HG03097 (cell line): ENCODE results near the gene SEMA5A.

Experiments used
- ATAC-seq: cut with Tn5 transposase; IDR thresholded peaks from one replicate; pipeline ENCODE4 v1.9.1; 2021; ENCODE audit not compliant: unreplicated experiment, low FRiP score

SEMA5A gene

DNA sequence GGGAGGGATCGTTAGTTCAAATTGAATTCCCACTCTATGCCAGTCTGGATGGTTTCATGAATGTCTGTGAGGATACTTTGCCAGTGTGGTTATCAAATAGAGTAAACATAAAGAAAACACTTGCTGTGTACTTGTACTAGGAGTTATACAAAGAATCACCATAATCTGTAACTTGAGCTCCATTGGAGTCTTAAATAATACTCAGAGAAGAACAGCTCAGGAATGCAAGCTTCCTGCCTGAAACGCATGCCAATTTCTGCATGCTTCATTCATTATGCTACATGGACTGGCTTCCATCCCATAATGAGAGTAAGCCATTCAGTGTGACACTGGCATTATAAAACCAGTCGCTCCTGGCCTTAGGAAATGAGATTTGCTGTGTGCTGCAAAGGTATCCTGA, 351.4 kb downstream of the SEMA5A start:
- no peak for ATAC-seq

DNA sequence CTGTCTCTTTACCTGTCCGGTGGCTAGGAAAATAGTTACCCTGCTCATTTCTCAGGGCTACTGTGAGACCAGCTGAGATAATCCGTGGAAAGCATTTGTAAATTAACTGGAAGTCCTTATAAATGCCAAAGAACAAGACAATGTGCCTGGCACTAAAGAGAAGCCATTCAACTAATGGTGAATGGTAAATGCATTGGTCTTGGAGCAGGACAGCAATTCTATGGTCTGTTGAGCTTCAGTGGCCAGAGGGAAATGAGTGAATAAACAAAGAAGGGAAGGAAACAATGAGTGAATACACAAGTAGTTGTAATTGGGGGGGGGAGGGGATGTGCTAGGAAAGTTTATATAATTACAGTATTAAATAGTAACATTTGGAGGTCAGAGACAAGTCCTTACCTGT, 353.6 kb downstream of the SEMA5A start:
- no peak for ATAC-seq

DNA sequence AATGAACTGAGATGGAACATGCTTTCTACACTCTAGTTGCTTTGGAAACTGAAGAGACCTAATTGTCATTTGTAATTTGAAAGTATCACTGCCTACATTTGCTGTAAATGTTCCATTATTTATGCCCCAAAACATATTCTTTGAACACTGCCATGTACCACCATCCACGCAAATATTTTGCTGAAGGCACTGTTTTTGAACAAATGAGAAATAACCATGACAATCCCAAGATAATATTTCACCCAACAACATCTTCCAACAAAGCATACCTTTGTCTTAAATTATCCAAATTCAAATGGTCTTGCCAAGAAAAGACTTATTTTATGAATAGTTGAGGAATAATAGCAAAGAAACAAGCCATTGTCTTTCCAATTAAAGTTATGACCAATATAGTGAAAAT, 356.2 kb downstream of the SEMA5A start:
- no peak for ATAC-seq

DNA sequence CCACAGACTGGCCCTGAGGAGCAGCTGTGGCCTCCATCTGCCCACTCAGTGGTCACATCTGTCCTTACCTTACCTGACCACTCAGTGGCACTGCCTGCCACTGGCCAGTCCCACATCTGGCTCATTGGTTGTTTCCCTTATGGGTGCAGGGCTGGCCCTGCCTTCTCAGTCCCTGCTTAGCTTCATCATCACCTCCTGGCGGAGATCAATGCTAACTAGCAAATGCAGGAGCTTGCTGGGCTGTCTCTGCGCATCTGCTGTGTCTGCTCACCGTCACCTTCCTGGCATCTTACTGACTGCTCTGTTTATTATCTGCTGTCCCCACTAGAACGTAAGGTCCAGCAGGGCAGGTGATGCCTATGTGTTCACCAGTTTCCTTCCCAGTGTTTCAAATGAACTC, 356.9 kb downstream of the SEMA5A start:
- no peak for ATAC-seq

DNA sequence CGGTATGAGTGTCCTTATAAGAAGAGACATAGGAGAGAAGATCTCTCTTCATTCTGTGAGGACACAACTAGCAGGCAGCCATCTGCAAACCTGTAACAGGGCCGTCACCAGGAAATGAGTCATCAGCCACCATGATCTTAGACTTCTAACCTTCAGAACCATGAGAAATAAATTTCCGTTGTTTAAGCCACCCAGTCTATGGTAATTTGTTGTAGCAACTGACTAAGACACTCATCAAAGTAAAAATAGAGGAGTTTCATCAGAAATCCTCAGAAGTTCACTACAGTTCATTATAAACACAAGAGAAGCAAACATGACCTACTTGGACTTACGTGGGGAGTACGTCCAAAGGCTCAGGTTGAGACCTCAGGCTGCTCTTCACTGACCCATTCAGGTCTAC, 357.7 kb downstream of the SEMA5A start:
- no peak for ATAC-seq

DNA sequence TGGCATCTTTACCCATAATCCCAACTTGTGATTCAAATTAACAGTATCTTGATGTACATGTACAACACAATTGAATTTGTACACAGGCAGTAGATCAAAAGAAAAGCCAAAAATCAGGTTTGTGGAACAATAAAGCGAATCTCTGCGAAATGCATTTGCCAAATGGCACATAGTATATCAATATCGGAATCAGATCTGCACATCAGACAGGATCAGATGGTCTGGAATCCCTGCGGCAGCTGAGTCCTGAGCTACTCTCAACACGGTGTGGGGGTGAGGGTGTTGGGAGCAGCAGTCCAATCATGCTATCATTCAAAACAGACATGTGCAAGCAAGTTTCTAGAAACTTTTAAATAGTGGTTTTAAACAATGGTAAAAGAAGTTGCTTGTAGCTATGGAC, 358.3 kb downstream of the SEMA5A start:
- ATAC-seq: no peak

DNA sequence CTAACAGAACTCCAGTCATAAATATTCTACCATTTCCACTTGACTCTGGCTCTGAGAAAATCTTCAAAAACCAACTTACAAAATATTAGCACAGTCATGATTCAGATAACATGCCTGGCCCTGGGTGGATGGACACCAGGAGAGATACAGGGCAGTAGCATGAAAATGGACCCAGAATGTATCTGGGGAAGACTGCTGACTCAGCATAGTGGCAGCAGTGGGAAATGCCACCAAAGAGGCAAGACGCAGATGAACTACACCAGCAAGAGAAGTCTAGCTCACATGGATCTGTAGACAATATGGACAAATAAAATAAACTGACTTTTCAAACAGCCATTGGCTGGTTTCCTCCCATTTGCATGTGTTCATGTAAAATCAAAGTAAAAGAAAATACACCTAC, 359.8 kb downstream of the SEMA5A start:
- no peak for ATAC-seq

DNA sequence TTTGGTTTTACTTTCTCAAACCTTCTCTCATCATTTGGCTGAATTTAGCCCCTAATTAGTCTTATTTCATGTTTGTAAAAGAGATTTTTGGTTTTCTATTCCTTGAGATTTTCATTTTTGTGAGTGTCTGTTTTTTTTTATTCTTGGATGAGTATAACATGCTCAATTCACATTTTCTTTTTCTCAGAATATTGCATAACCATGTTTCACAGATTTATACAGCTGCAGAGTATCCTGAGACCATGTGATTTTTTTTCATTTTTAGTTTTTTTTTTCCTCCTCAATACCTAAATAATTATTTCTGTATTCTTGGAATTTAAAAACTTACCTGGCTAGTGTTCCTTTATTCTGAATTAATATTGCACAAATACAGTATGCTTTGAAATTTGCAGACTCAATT, 361.9 kb downstream of the SEMA5A start:
- no peak for ATAC-seq

DNA sequence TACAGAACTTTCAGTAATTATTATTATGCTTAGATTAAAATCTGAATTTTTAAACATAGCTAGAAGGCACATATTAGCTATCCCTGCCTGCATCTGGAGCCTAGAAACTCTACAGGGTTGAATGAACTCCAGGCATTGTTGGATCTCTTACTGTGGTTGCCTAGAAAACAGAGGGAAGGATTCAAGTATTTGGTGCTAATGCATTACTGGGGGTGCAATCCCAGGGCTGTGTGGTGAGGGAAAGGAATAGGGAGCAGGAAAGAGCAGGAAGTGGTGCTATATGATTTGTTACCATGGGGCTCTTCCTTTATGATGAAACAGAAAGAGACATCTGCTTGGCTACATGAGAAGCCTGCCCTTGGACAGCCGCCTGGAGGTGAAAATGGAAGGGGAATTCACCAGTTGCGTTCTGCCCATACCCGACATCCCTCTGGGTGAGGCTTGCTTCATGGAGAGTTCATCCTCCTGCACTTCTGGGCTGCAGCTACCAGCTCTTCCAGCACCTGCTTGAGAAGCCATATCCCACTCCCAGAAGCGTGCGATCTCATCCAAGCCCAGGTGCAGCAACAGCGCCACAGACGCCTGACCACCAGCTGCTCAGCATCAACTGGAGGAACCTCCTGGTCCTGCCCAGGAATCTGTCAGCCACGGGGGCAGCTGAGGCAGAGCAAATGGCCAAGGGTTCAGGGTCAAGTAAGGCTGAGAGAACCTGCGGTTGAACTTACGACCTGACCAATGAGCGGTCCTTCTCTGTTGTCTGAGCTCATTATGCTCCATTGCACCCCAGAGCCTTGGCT, 362.8 kb downstream of the SEMA5A start:
- no peak for ATAC-seq

DNA sequence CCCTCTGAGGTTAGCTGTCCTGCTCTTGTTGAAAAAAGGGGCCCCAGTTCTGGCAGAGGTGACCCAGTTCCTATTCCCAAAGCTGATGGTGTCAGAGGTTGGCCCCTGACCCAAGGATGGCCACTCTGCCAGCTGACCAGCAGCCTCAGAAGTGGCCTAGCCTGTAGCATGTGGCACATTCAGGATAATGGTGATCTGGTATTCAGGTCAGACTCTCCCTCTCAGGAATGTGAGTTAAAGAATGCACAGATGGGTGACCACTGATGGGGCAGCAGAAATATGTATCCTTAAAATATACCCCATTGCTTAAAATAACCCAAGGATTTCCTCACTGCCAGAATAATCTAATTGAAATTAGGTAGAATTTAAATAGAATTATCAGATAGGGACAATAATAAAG, 369.2 kb downstream of the SEMA5A start:
- no peak for ATAC-seq

DNA sequence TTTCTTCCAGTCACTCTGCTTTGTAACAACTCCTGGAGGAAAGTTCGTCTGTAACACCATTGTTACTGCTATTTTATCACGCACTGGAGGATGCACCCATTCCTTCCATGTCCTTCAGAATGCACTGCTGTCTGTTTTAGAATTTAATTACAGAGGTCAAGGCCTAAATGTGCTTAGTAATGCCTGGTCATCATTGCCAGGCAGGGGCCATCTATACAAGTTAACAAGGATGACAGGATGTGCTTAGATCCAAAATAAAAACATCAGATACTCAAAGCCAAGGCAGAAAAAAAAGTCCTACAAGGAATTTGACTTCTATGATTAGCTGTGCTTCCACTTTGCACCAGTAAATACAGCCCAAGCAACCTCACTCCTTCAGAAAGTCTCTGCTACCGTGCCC, 371.4 kb downstream of the SEMA5A start:
- ATAC-seq: no peak

DNA sequence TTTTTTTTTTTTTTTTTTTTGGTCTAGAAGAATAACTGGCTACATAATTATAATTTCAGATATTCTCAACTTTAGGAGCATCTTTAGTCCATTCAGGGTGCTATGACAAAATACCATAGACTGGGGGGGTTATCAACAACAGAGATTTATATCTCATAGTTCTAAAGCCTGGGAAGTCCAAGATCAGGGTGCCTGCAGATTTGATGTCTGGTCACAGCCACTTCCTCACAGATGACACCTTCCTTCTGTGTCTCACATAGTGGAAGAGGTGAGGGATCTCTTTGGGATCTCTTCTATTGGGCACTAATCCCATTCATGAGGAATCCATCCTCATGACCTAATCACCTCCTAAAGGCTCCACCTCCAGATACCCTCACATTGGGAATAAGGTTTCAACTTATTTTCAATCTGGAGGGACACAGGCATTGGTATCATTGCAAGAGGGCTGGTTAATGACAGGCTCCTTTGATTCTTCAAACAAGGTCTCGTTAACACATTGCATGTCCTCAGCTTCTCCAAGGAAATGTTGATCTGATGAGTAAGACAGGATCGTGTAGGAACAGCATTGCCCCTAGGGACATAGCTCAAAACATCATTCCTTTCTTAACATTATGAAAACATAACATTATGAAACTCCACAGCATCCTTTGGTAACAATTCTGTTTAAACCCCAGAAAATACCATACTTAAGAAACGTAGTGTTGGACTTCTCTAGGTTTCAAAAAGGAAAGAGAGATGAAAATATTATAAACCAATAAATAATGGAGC, 372.4 kb downstream of the SEMA5A start:
- ATAC-seq: no peak

DNA sequence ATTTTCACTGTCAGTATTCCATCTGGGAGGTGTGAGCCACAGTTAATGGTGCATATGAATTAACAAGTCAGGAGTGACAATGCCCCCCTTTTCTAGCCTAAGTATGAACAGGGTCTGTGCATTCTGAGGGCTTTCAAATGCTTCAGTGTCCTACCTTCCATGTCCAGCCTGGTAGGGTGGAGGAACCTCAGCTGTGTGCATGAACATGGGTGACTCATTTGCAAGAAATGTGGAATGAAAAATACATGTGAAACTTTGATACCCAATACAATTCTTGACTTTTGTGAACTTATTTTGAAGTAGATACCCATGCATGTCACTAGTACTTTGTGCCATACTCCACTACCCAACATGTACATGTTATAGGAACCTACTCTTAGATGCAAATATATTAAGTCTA, 375.8 kb downstream of the SEMA5A start:
- no peak for ATAC-seq

DNA sequence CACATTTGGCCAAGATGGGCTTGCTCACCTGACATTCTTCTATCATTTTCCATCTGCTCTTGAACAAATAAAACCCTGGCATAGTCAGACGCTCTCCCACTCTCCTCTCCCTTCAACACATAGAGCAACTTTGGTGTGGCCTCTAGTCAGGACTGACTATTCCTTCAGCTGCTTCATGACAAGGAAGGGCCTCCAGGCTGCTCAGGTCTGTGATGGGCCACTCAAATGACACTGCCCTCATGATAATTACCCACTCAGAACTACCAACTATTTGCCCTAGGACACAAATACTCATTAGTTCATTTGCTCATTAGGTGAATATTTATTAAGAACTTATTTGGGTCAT, 376.3 kb downstream of the SEMA5A start:
- ATAC-seq: no peak

DNA sequence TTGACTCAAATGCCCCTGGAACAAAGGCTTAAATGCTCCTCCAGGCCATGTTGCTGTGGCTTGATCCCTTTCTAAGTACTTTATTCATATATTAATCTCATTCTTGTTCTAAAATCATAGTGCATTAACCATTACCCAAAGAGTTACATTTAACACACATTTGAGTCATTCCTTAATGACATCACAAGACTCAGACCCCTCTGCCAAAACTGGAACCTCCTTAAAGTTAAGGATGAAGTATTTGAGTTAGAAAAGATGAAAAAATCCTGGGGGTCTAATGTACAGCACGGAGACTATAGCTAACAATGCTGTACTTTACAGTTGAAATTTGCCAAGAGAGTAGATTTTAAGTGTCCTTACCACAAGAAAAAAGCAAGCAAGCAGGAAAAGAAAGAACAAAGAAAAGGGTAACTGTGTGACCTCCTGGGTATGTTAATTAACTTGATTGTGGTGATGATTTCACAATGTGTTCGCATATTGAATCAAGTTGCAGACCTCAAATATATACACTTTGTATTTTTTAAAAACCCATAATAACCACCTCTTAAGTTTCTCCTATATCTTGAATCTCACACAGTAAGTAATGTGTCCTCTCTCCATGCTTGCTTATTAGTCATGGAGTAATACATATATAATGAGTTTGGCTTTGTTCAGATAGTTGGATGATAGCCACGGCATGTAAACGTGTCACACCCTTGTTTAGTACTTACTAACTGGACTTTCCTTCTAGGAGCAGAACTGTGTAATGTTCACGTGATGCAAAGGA, 376.9 kb downstream of the SEMA5A start:
- no peak for ATAC-seq

DNA sequence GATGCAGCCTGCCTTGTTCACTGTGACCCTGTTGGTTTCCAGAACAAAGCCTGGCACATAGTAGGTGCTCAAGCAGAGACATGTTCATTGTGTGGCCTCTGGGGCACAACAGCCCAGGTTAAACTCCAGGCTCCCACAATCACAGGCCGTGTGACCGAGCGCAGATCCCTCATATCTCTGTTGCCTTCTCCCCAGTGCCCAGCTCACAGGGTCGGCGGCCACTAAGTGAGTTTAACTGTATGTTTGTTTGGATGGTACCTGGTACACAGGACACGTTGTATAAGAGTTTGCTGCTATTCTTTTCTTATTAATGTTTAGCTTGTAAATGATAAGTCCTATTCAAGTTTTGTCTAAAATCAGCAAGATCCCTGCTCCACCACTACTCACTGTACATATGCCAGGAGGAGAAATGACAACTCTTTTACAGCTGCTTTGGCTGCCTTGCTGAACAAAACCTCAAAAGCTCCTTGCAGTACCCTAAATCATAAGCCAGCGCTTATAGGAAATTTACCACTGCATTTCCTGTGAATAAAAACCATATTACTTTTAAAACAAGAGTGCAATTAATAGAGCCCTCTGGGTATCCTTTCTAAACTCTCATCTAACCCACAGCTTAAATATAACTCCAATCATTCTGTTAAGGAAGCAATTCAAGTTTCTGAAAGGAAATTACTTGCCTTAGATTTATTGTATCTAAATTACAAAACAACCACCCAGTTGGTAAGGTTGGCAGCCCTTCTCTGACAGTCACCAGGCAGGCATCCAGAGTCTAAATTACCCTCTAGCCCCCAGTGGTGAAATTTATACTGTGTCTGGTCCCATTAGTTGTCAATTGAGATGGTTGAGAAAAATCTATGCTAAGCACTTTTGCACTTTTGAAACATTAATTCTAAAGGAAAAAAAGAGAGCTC, 379.4 kb downstream of the SEMA5A start:
- ATAC-seq: no peak

DNA sequence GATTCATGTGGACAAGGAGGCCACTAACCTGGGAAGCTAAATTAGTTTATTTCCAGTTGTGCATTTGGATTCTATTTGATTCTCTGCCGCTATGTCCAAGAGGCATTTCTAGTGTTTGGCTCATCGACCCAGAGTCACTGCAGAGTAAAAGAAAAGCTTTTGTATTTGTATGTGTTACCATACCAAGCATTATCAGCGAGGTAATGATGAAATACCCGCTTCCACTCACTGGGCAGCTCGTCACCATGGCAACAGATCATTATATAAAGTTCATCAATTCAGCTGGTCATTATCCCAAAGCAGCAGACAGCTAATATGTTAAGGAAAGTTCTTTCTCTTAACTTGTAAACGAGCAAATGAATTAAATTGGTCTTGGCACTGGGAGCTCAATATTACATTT, 380.3 kb downstream of the SEMA5A start:
- ATAC-seq: no peak

DNA sequence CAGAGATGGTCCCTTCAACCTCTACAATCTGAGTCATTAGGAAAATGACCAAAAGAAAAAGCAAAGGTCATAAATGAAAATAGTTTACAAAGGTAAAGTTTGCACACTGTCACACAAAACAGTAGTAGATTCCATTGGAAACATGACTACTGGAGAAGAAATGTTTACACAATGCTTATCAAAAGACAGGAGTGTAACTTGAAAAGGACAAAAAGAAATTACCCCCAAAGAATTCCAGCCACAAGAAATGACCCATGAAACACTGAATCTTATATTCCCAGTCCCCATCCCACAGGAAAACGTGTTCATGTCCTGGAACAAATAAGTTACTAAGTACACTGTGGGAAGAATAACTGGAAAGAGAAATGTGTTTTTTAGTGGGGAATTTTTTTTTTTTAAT, 385.1 kb downstream of the SEMA5A start:
- no peak for ATAC-seq

DNA sequence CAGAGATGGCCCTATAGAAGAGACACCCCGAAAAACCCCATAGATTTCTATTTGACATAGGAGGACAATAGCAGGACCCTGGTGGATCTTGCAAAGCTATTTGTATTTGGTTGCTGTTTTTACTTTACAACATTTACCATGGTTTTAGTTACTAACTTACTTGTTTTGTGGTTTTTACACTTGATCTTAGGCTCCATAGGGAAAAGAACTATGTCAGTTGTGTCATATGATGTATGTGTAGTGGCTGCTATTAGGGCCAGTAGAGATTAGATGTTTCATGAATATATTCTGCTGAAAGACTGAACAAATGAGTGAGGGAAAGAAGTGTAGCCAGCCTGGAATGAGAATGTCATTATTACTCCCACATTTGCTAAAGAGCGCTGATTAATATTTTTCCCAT, 388.1 kb downstream of the SEMA5A start:
- ATAC-seq: no peak

DNA sequence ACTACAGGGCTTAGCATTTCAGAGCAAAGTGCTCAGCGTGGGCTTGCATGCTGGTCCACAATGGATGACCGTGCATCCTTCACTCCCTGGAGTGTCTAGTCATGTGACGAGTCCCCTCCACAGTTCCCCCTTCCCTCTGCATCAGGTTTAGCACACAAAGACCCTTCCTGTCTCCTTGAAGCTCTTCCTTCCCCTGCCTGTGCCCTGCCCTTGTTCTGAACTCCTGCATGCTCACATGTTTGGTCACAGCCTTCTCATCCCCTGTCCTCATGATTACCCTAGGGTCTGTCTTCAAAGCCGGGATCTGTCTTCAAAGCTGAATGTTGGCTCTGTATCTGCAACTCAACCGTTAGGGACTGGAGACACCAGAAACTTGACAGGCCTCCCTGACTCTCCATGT, 388.9 kb downstream of the SEMA5A start:
- ATAC-seq: no peak

DNA sequence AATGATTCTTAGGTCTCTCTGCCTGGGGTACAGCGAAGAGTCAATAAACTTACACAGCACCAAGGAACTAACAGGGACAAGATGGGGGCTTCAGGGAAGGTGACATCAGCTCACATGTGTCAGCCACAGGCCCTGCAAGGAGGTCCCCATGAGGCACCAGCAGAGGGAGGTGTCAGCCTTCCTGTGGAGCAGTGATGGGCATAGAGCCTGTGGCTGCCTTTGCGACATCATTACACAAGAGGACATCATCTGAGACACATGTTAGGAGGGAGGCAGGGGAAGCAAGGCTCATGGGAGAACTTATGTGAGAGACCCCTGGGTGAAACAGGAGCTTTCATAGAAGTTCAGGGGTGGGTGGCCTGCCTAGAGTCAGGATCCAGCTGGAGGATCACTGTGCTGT, 389.6 kb downstream of the SEMA5A start:
- no peak for ATAC-seq
